Stimulated activated naive CD8-positive, alpha-beta T cell treated with anti-CD3 and anti-CD28 coated beads, Interleukin-15, amount 100 ng/mL, for 72 hours (primary cell): ENCODE data around the gene KLRF1.

Source experiments
- ATAC-seq: fragments of 150-1000 bp; cut with Tn5 transposase; 2 replicates; pipeline ENCODE4 v1.10.0; 2021; ENCODE audit warnings: mild to moderate bottlenecking, moderate library complexity
- DNase-seq, 2 donors: peaks; one replicate each; pipeline ENCODE4 v3.0.0; 2021 to 2022
- H3K27ac Mint-ChIP-seq, 2 donors: one replicate each; pipeline ENCODE4 v1.8.0; 2022; ENCODE audit warnings: mild to moderate bottlenecking in 2 of 2, mixed read lengths in 2 of 2, moderate library complexity in 2 of 2
- H3K27me3 Mint-ChIP-seq: one replicate; pipeline ENCODE4 v1.8.0; 2022; ENCODE audit warnings: mixed read lengths
- H3K4me1 Mint-ChIP-seq: one replicate; pipeline ENCODE4 v1.8.0; 2022; ENCODE audit warnings: mild to moderate bottlenecking, mixed read lengths
- H3K4me3 Mint-ChIP-seq, 2 donors: one replicate each; pipeline ENCODE4 v1.8.0; 2022; ENCODE audit warnings: mild to moderate bottlenecking in 2 of 2, mixed read lengths in 2 of 2, moderate library complexity in 1 of 2
- H3K9me3 Mint-ChIP-seq, 2 donors: one replicate each; pipeline ENCODE4 v1.8.0; 2022; ENCODE audit warnings: mixed read lengths in 2 of 2

Gene KLRF1, protein sequence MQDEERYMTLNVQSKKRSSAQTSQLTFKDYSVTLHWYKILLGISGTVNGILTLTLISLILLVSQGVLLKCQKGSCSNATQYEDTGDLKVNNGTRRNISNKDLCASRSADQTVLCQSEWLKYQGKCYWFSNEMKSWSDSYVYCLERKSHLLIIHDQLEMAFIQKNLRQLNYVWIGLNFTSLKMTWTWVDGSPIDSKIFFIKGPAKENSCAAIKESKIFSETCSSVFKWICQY

DNA sequence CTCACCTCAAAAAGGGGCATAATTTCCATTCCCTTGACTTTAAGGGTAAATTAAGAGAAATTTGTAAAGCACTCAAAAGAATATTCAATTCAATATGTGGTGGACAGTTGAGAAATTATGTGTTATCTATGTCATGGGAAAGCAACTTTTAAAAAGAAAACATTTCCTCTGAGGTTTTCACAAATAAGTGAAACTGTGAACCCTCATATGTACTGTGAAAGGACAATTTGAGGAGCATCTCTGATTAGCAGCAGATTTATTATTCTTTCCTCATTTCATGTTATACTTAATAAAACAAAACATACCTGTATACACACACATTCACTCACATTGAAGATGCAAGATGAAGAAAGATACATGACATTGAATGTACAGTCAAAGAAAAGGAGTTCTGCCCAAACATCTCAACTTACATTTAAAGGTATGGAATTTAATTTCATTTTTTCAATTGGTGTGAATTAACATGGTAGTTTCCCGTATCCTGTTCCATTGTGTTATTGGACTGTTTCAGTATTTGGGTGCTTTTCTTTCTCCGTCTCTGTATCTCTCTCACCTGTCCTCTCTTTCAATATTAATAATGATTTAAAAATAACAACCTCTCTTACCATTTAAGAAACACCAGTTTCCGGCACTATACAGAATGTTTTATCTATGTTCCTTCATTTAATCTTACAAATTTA, at the start of gene KLRF1:
Gene KLRF1, plus strand, starts transcription at position 273 of the 680 bp plus-strand sequence. Its CDS starts 64 bp downstream, at position 337.
- Mint-ChIP-seq H3K27me3 (peaks cover 13% of the 10 kb centered on the region), H3K9me3 (peaks cover 5 to 13% of the 10 kb centered on the region in 2 donors), H3K27ac (no peak within 1 kb of the TSS), H3K4me3 (no peak within 1 kb of the TSS), H3K4me1 (no peaks in the 10 kb centered on the region)
- no peak for ATAC-seq
- no peak for DNase-seq

DNA sequence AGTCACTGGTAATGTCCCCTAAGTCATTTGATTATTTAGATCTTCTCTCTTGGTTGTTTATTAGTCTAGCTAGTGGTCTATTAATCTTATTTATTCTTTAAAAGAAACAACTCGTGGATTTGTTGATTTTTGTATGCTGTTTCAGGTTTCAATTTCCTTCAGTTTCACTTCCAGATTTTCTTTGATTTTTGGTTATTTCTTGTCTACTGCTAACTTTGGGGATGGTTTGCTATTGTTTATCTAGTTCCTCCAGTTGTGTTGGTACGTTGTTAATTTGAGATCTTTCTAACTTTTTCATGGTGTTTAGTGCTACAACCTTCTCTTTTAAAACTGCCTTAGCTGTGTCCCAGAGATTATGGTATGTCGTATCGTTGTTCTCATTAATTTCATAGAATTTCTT, 48.1 kb upstream of the KLRF1 start:
- Mint-ChIP-seq H3K4me1 (peaks cover 89% of the 10 kb centered on the region), H3K4me3 (no peak overlapping the region), H3K27me3 (no peaks in the 10 kb centered on the region), H3K27ac (no peak overlapping the region), H3K9me3 (peaks cover 0 to 5% of the 10 kb centered on the region in 2 donors)
- DNase-seq = no peak
- no peak for ATAC-seq

DNA sequence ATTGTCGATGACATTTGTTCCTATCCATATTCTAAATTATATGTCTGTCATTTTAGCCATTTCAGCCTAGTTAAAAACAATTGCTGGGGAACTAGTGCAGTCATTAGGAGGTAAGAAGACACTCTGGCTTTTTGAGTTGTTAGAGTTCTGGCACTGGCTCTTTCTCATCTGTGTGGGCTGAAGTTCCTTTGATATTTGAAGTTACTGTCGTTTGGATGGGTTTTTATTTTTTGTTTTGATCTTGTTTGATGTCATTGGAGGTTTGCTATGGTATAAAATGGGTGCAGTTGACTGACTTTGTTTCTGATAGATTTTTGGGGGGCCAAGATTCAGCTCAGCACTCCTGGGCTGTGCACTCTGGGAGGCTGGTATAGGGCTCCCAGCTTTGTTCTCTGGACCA, 45.9 kb upstream of the KLRF1 start:
- Mint-ChIP-seq H3K4me1 (peaks cover 73% of the 10 kb centered on the region), H3K27me3 (no peaks in the 10 kb centered on the region), H3K9me3 (peaks cover 0 to 5% of the 10 kb centered on the region in 2 donors), H3K4me3 (peak overlapping the region; percentile 9 to 70), H3K27ac (peak overlapping the region; percentile 64 to 77)
- DNase-seq (no peak), ATAC-seq (no peak)

DNA sequence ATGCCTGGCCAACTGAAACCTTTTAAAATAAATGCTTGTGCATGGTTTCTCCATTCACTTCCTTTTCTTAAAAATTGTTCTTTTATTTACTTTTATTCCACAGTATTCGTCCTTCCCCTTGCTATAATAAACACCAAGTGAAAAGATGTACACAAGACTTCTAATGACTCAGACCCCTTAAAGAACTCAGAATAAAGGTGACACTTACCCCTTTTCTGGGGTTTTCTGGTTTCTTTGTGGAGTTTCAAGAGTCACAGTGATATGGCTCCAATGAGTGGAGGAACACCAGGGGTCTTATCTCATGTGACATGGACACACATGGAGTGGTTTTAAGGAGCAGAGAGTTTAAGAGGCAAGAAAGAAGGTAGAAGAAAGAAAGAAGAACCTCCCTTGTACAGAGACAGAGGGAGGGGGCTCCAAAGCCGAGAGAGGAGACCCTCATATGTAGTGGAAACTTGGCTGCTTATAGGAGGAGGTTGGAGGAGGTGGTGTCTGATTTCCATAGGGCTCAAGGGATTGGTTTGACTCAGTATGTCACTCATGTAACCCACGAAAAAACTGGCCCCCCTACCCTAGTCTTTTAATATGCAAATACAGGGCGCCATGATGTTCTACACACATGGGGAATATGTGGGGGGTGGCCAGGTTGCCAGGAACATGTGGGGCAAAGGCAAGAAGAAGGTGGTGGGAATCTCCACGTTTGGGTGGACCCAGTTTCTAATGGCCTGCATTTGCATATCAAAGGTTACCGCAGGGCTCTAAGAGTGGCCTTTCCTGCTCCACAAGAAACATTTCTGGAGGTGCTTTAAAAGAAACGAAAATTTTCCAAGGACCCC, 44.5 kb upstream of the KLRF1 start:
- DNase-seq (no peak), ATAC-seq (peak; percentile 40)
- Mint-ChIP-seq H3K27me3 (no peaks in the 10 kb centered on the region), H3K4me1 (peaks cover 73% of the 10 kb centered on the region), H3K27ac (no peak overlapping the region), H3K9me3 (peaks cover 0 to 5% of the 10 kb centered on the region in 2 donors), H3K4me3 (no peak overlapping the region)

DNA sequence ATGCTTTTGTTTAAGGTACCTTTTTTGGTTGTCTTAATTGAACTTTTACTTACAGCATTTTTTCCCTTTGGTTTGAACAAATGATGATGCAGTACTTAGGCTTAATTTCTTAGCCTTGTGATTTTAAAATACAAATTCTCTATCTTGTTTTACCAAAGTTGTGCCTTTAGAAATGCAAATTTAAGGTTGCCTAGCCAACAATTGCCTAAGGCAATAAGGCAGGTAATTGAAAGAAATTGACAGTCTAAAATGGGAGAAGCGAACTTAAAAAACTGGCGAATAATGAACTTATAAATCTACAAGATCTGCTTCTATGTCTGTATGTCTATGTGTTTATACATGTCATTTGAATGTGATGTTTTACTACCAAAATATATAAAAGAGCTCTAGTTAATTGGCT, 43.0 kb upstream of the KLRF1 start:
- no peaks in the 10 kb centered on the region for H3K27me3 Mint-ChIP-seq
- peaks cover 66% of the 10 kb centered on the region for H3K4me1 Mint-ChIP-seq
- H3K9me3 Mint-ChIP-seq = peaks cover 0 to 5% of the 10 kb centered on the region in 2 donors
- DNase-seq = no peak
- H3K4me3 Mint-ChIP-seq = no peak overlapping the region
- ATAC-seq = no peak
- no peak overlapping the region for H3K27ac Mint-ChIP-seq

DNA sequence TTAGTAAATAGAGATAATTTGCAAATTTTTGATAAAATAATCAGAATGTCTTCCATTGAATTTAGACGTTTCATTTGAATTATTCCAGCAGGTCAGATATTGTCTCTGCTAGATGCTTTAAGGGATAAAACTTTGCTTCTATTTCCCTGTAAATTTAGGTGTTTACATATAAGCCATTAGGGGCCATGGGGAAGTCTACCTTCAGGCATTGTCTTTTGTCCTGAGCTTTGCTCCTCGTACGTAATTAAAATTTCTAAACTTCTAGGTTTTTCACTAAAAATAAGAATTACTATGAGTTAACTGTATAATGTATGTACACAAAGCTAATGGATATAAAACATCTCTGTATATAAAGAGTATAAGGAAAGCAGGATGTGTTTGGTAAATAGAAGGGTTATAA, 42.5 kb upstream of the KLRF1 start:
- peak overlapping the region in 1 of 2 donors; percentile 44 for H3K4me3 Mint-ChIP-seq
- peaks cover 0 to 5% of the 10 kb centered on the region in 2 donors for H3K9me3 Mint-ChIP-seq
- DNase-seq (no peak), ATAC-seq (no peak)
- H3K27ac Mint-ChIP-seq = no peak overlapping the region
- H3K4me1 Mint-ChIP-seq = peaks cover 64% of the 10 kb centered on the region
- H3K27me3 Mint-ChIP-seq = no peaks in the 10 kb centered on the region

DNA sequence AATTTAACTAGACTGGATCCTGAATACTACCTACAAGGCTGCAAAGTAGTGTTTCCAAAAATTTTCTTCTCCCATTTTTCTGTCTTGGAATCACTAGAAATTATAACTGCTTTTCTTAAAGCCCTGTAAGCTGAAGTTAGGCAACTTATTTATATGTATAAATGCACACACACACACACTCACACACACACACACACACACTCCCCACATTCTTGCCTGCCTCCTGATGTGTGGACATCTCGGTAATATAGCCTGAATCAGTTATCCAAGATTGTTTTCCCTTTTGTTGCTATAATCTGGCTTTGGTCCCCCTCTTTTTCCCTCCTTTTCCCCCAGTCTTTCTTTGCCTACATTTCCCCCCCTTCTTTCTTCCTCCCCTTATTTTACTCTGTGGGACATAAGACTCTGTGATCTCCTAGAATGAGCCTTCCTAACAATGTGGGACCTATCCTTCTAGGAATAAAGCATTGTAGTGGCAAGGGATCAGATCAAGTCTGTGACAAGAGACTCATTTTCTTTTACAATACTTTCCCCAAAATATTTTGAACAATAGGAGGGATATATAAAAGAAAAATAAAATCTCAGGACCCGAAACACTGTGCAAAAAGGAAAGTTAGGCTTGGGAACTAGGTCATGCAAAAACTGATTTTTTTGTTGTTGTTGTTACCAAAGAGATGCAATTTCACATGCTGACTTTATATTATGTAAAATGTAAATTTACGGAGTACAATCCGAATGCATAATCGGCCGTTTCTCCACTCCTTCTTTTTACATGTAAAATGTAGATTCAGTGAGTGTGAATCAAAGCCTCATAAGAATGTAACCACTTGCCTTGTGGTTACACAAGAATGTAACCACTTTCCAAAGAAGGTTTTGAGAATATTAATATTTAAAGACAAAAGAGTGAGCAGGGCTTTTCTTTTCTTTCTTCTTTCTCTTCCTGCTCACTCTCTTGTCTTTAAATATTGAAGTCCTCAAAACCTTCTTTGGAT, 40.3 kb upstream of the KLRF1 start:
- ATAC-seq (no peak), DNase-seq (no peak)
- Mint-ChIP-seq H3K27me3 (no peaks in the 10 kb centered on the region), H3K4me3 (peak overlapping the region; percentile 34 to 63), H3K27ac (peak overlapping the region in 1 of 2 donors; percentile 4), H3K4me1 (peaks cover 61% of the 10 kb centered on the region), H3K9me3 (peaks cover 7 to 9% of the 10 kb centered on the region in 2 donors)

DNA sequence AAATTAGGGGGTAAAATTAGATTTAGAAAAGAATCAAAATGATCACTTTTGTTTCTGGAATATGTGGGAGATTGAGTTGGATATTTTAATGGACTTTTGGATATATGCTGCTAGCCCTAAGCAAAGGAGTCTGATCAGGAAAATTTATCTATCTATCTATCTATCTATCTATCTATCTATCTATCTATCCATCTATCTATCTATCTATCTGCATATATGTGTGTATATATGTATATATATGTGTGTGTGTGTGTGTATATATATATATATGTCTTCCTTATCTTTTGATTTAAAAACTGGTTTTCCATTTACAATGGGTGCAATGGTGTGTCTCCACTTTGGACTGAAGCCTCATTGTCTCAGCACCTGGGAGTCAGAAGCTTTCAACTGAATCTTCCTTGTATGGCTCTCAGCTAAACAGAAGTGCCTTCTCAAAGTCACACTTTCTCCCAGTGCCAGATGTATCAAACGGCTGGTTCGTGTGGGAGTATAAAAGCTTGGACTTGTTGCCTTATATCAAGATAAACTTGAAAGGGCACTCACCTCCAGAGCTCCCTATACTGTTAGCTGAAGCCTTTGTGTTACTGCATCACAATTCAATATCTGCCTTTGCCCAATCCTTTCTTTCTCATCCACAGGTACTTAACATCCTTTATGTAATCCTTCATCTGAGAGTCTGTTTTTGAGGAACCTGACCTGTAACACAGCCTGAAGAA, 34.9 kb upstream of the KLRF1 start:
- H3K9me3 Mint-ChIP-seq = peaks cover 5 to 7% of the 10 kb centered on the region in 2 donors
- no peaks in the 10 kb centered on the region for H3K27me3 Mint-ChIP-seq
- peak overlapping the region; percentile 35 to 75 for H3K4me3 Mint-ChIP-seq
- H3K4me1 Mint-ChIP-seq = peaks cover 77% of the 10 kb centered on the region
- H3K27ac Mint-ChIP-seq = peak overlapping the region in 1 of 2 donors; percentile 97
- DNase-seq = no peak
- ATAC-seq = no peak

DNA sequence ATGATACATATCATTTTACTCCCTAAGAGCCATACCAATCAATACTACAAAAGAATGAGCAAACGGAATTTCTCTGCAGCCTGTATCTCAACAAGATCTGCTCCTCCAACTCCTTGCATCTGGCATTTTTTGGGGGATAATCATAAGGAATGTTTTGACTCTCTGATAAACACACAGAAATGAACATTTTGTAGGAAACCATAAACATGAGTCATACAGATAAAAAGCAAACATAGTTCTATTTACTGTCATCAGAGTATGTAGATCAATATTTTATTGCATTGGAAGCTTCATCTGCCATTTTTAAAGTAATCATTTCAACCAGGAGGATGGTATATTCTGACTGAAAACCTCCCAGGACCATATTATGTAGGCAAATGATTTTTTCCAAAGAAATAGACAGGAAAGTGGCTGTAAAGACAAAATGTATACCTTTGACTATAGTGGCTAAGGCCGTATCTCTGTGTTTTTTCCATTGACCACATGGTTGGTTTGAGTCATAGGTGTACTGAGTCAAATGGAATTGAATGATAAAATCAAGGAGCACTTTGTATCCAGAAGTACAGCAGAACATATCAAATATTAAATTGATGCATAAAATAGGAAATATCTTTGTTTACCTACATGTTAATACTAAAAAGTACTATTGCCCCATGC, 34.2 kb upstream of the KLRF1 start:
- Mint-ChIP-seq H3K4me1 (peaks cover 74% of the 10 kb centered on the region), H3K9me3 (peaks cover 5 to 7% of the 10 kb centered on the region in 2 donors), H3K27ac (peak overlapping the region; percentile 97 to 98), H3K4me3 (peak overlapping the region; percentile 75 to 79), H3K27me3 (no peaks in the 10 kb centered on the region)
- DNase-seq = no peak
- ATAC-seq = peak; percentile 67

DNA sequence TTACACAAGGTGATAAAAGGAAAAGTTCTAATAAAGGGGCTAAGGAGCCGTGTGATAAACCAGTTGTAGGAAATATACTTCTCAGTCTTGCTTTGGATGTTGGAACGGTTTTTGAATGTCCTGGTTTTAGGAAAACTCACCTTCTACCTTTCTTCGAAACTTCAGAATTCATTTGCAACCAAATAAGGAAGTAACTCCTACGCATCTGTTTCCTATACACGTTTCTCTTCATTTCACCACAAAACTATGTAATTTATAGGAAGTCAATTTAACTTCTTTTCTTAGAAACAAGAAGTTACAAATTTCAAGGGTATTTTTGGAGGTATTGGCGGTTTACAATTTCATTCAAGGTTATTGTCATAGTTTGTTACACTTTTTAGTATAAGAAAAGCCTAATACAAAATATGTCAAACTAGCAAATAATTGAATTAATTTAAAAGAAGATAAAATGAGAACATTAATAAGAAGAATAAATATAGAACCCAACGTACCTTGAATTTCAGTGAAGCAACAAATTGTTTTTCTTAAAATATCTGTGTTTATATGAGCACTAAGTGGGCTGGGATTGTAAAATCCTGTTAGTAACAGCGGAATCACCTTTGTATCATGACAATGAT, 33.4 kb upstream of the KLRF1 start:
- no peaks in the 10 kb centered on the region for H3K27me3 Mint-ChIP-seq
- ATAC-seq (peak; percentile 38), DNase-seq (no peak)
- H3K4me1 Mint-ChIP-seq = peaks cover 74% of the 10 kb centered on the region
- peak overlapping the region; percentile 75 to 79 for H3K4me3 Mint-ChIP-seq
- peak overlapping the region; percentile 98 to 99 for H3K27ac Mint-ChIP-seq
- H3K9me3 Mint-ChIP-seq = peaks cover 5 to 7% of the 10 kb centered on the region in 2 donors

DNA sequence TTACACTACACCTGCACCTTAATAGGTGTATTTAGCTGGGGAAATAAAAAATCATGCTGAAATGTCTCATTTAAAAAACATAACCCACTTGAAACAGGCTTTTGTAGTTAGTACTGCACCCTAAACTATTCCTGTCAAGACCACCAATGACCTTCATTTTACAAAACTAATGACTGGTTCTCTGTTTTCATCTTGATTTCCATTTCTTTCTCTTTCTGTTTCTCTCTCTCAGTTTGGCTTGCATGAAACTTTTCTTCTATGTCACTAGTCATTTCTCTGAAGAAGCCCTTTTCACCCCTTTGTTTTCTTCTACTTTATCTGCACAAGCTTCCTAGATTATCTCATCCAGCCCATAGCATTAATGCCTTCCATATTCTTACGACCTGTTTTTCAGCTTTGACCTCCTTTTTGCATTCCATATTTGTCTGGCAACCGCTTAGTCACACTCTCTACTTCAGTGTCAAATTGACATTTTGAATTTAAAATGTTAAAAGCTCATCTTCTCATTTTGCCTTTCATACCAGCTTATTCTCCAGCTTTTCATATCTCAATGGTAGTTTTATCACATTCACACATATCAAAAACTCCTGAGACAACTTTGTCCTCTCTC, 32.7 kb upstream of the KLRF1 start:
- H3K4me1 Mint-ChIP-seq = peaks cover 69% of the 10 kb centered on the region
- H3K27ac Mint-ChIP-seq = peak overlapping the region; percentile 74 to 99
- H3K4me3 Mint-ChIP-seq = peak overlapping the region; percentile 60 to 79
- H3K27me3 Mint-ChIP-seq = no peaks in the 10 kb centered on the region
- ATAC-seq = peak; percentile 53
- no peak for DNase-seq
- H3K9me3 Mint-ChIP-seq = peaks cover 5 to 7% of the 10 kb centered on the region in 2 donors

DNA sequence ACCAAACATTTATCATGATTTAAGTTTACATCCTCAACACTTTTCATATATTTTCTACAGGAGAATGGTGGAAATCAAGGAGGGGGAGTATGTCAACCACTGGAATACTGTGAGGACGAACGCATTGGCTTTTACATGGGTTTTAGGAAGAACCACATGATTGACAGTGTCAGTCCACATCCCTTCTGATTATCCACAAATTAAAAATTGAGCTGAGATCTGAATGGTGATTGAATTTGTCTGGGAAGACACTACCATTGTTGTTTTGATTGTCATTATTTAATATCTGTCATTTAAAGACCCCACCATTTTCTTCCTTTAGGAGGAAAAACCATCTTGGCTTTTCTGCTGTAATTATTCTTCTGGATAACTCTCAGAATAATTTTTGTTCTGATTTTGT, 31.3 kb upstream of the KLRF1 start:
- Mint-ChIP-seq H3K4me3 (peak overlapping the region; percentile 60 to 79), H3K27me3 (no peaks in the 10 kb centered on the region), H3K9me3 (peaks cover 0 to under 1% of the 10 kb centered on the region in 2 donors), H3K4me1 (peaks cover 63% of the 10 kb centered on the region), H3K27ac (peak overlapping the region; percentile 74 to 99)
- DNase-seq (no peak), ATAC-seq (no peak)

DNA sequence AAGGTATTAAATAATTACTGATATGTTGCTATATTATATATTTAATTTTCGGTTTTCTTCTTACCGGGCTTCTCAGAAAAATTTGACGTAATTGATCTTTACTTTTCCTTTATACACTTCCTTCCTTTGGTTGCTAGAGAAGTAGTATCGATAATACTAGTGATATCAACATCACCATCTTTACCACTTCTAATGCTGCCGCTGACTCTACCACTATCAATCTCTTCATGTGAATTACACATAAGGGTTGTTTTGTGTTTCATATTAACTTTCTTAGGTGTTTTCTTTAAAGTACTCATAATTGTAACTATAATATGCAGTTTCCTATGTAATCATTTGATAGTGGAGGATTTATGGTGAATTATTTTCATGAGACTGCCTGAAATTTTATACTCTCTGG, 30.9 kb upstream of the KLRF1 start:
- DNase-seq (no peak), ATAC-seq (peak; percentile 64)
- Mint-ChIP-seq H3K27ac (peak overlapping the region; percentile 74 to 99), H3K27me3 (no peaks in the 10 kb centered on the region), H3K4me1 (peaks cover 59% of the 10 kb centered on the region), H3K9me3 (no peaks in the 10 kb centered on the region), H3K4me3 (peak overlapping the region; percentile 60 to 79)
